Mesenchymal stem cell (in vitro differentiated cells and primary cell): ENCODE measurements around the gene SETD2.

Experiments used
- DNase-seq: peaks from one replicate; pipeline ENCODE4 v3.0.0-alpha.2; 2013
- H2AFZ ChIP-seq: one replicate; pipeline ENCODE4 v1.6.1; 2013; ENCODE audit warnings: low read depth, mild to moderate bottlenecking, control low read depth, inconsistent platforms, low read length, moderate library complexity
- H2AK5ac ChIP-seq: 2 replicates; pipeline ENCODE4 v1.6.1; 2013; ENCODE audit warnings: low read length, moderate library complexity, mild to moderate bottlenecking, inconsistent platforms; ENCODE audit not compliant: severe bottlenecking
- H2BK120ac ChIP-seq: one replicate; pipeline ENCODE4 v1.6.1; 2013; ENCODE audit warnings: low read depth, mild to moderate bottlenecking, inconsistent platforms, low read length, moderate library complexity
- H2BK12ac ChIP-seq, 2 experiments: one replicate each; pipeline ENCODE4 v1.6.1; 2013; ENCODE audit warnings: inconsistent platforms in 2 of 2, low read length in 2 of 2, mild to moderate bottlenecking in 2 of 2, moderate library complexity in 2 of 2, control low read depth in 1 of 2
- H2BK15ac ChIP-seq: one replicate; pipeline ENCODE4 v1.6.1; 2013; ENCODE audit warnings: mild to moderate bottlenecking, low read depth, inconsistent platforms; ENCODE audit not compliant: poor library complexity, severe bottlenecking
- H2BK5ac ChIP-seq: 2 replicates; pipeline ENCODE4 v1.6.1; 2013; ENCODE audit warnings: low read depth, mild to moderate bottlenecking, low read length, control low read depth, inconsistent platforms; ENCODE audit not compliant: poor library complexity, severe bottlenecking
- H3K14ac ChIP-seq, 2 experiments: one replicate each; pipeline ENCODE4 v1.6.1; 2013; ENCODE audit warnings: inconsistent platforms in 2 of 2, low read length in 2 of 2, control low read depth in 1 of 2, mild to moderate bottlenecking in 1 of 2, moderate library complexity in 1 of 2
- H3K18ac ChIP-seq, 2 experiments: one replicate each; pipeline ENCODE4 v1.6.1; 2013; ENCODE audit warnings: inconsistent platforms in 2 of 2, low read length in 2 of 2, control low read depth in 1 of 2, low read depth in 1 of 2, mild to moderate bottlenecking in 1 of 2
- H3K23ac ChIP-seq, 2 experiments: one replicate each; pipeline ENCODE4 v1.6.1; 2013; ENCODE audit warnings: inconsistent platforms in 2 of 2, low read length in 2 of 2, mild to moderate bottlenecking in 2 of 2, moderate library complexity in 2 of 2, control low read depth in 1 of 2
- H3K27ac ChIP-seq: 2 replicates; pipeline ENCODE4 v1.5.1; 2013; ENCODE audit warnings: mild to moderate bottlenecking, moderate library complexity, low read length, control low read depth, inconsistent platforms; ENCODE audit not compliant: poor library complexity, severe bottlenecking
- H3K27me3 ChIP-seq, 2 experiments: 2 replicates each; pipeline versions ENCODE4 v1.6.1 to v1.7.0; 2013; ENCODE audit warnings: low read length in 2 of 2, mild to moderate bottlenecking in 2 of 2, moderate library complexity in 2 of 2, control low read depth in 1 of 2, inconsistent platforms in 1 of 2; ENCODE audit not compliant: control insufficient read depth in 1 of 2, insufficient read depth in 1 of 2
- H3K36me3 ChIP-seq, 2 experiments: 2 replicates each; pipeline versions ENCODE4 v1.6.1 to v1.7.0; 2013; ENCODE audit warnings: low read length in 2 of 2, control low read depth in 1 of 2, inconsistent platforms in 1 of 2, low read depth in 1 of 2, mild to moderate bottlenecking in 1 of 2; ENCODE audit not compliant: insufficient read depth in 2 of 2, control insufficient read depth in 1 of 2
- H3K4ac ChIP-seq, 2 experiments: one replicate each; pipeline ENCODE4 v1.6.1; 2013; ENCODE audit warnings: inconsistent platforms in 2 of 2, low read length in 2 of 2, mild to moderate bottlenecking in 2 of 2, moderate library complexity in 2 of 2, control low read depth in 1 of 2, low read depth in 1 of 2
- H3K4me1 ChIP-seq: 2 replicates; pipeline ENCODE4 v1.6.1; 2013; ENCODE audit warnings: low read depth, low read length, control low read depth; ENCODE audit not compliant: control insufficient read depth, insufficient read depth
- H3K4me2 ChIP-seq: 2 replicates; pipeline ENCODE4 v1.6.1; 2013; ENCODE audit warnings: low read length, mild to moderate bottlenecking, inconsistent platforms; ENCODE audit not compliant: poor library complexity, severe bottlenecking
- H3K4me3 ChIP-seq, 2 experiments: 2 replicates each; pipeline versions ENCODE4 v1.5.1 to v1.7.0; 2013; ENCODE audit warnings: low read length in 2 of 2, mild to moderate bottlenecking in 2 of 2, control low read depth in 1 of 2, low read depth in 1 of 2; ENCODE audit not compliant: insufficient read depth in 1 of 2
- H3K79me1 ChIP-seq: replicated peaks from 2 replicates; pipeline ENCODE4 v1.6.1; 2013; ENCODE audit warnings: mild to moderate bottlenecking, control low read depth, low read length, inconsistent platforms; ENCODE audit not compliant: poor library complexity, severe bottlenecking
- H3K9ac ChIP-seq: 2 replicates; pipeline ENCODE4 v1.7.0; 2013; ENCODE audit warnings: mild to moderate bottlenecking, low read length, moderate library complexity
- H3K9me3 ChIP-seq: 2 replicates; pipeline ENCODE4 v1.7.0; 2013; ENCODE audit warnings: mild to moderate bottlenecking, low read length; ENCODE audit not compliant: control insufficient read depth
- H4K8ac ChIP-seq: one replicate; pipeline ENCODE4 v1.6.1; 2013; ENCODE audit warnings: inconsistent platforms, mild to moderate bottlenecking, low read length, moderate library complexity
- H4K91ac ChIP-seq: one replicate; pipeline ENCODE4 v1.6.1; 2013; ENCODE audit warnings: mild to moderate bottlenecking, low read length, inconsistent platforms
- WGBS: methylation state at CpG from one replicate; pipeline ENCODE4 v1.1.7; 2013; ENCODE audit warnings: mixed read lengths; 5-methylcytosine and 5-hydroxymethylcytosine counted together

SETD2 gene

GRCh38 chr3:47151836-47152235 lies 12.1 kb downstream of the SETD2 start:
- H2BK12ac ChIP-seq, result no peak overlapping the region
- no peak overlapping the region for H3K18ac ChIP-seq
- no peak overlapping the region for H3K9ac ChIP-seq
- H3K79me1 ChIP-seq, result no peaks in the 10 kb centered on the region
- H3K4me3 ChIP-seq, result no peak overlapping the region
- no peak overlapping the region for H2AK5ac ChIP-seq
- no peak overlapping the region for H3K4me2 ChIP-seq
- no peaks in the 10 kb centered on the region for H3K9me3 ChIP-seq
- no peak for DNase-seq
- H2BK15ac ChIP-seq, result no peak overlapping the region
- peaks cover 2% of the 10 kb centered on the region for H3K4me1 ChIP-seq
- H3K27me3 ChIP-seq, result no peaks in the 10 kb centered on the region
- H4K91ac ChIP-seq, result no peak overlapping the region
- H2AFZ ChIP-seq, result no peak overlapping the region
- H4K8ac ChIP-seq, result no peak overlapping the region
- no CpG with 5 or more reads among the region's 1 CpG for WGBS
- no peak overlapping the region for H3K14ac ChIP-seq
- H2BK5ac ChIP-seq, result no peak overlapping the region
- no peak overlapping the region for H3K23ac ChIP-seq
- H3K36me3 ChIP-seq, result no peaks in the 10 kb centered on the region
- H3K4ac ChIP-seq, result no peak overlapping the region
- H2BK120ac ChIP-seq, result no peak overlapping the region
- H3K27ac ChIP-seq, result no peak overlapping the region

DNA sequence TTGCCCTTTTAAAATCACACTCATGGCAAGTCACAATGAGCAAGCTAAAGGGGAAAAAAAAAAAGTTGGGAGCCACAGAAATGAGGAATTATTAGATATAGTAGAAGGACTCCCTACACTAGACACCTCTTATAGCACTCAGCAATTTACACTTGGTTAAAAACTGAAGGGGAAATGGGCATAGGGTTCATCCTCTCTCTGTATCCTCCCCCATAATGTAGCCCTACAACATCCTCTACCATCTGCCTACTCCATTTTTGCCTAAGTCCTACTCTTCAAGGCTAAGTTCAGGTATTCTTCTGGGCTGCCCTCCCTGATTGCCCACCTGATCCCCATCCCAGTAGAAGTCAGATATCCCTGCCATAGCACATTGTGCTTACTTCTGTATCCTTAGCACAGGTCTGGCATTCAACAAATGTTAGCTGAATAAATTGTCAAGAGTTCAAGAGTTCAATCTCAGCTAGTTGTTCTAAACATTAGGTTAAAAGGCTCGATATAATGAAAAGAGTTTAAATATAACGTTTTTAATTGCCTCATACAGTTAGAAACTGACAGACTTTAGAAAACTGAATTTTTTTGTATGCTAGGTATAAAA lies 14.5 kb downstream of the SETD2 start:
- Histone ChIP-seq H3K4ac (no peak overlapping the region), H3K27ac (no peak overlapping the region), H3K9ac (no peak overlapping the region), H3K4me2 (no peak overlapping the region), H3K23ac (no peak overlapping the region), H3K4me1 (peaks cover 3% of the 10 kb centered on the region), H2AK5ac (no peak overlapping the region), H3K9me3 (no peaks in the 10 kb centered on the region), H3K27me3 (no peaks in the 10 kb centered on the region), H3K14ac (no peak overlapping the region), H4K91ac (no peak overlapping the region), H3K79me1 (no peaks in the 10 kb centered on the region), H2BK12ac (no peak overlapping the region), H3K4me3 (no peak overlapping the region), H3K36me3 (no peaks in the 10 kb centered on the region), H2AFZ (no peak overlapping the region), H2BK5ac (no peak overlapping the region), H4K8ac (no peak overlapping the region), H2BK15ac (no peak overlapping the region), H2BK120ac (no peak overlapping the region), H3K18ac (no peak overlapping the region)
- WGBS, result no CpG with 5 or more reads among the region's 2 CpGs
- no peak for DNase-seq

- Histone ChIP-seq H3K79me1 (no peaks in the 10 kb centered on the region), H3K18ac (no peak overlapping the region), H2BK120ac (no peak overlapping the region), H3K4me2 (no peak overlapping the region), H2AK5ac (no peak overlapping the region), H3K27ac (no peak overlapping the region), H3K9ac (no peak overlapping the region), H3K9me3 (no peaks in the 10 kb centered on the region), H3K27me3 (no peaks in the 10 kb centered on the region), H3K23ac (no peak overlapping the region), H2BK12ac (no peak overlapping the region), H3K4me3 (no peak overlapping the region), H3K36me3 (no peaks in the 10 kb centered on the region), H3K4me1 (peaks cover 6% of the 10 kb centered on the region), H3K4ac (no peak overlapping the region), H3K14ac (no peak overlapping the region), H4K91ac (no peak overlapping the region), H4K8ac (no peak overlapping the region), H2BK15ac (no peak overlapping the region), H2AFZ (no peak overlapping the region), H2BK5ac (no peak overlapping the region)
- no peak for DNase-seq
- WGBS, result 100% methylated on average over 1 of the region's 1 CpG
Observed at GRCh38 chr3:47145272-47145671, 18.6 kb downstream of the SETD2 start.

- no peak overlapping the region for H2AFZ ChIP-seq
- H3K18ac ChIP-seq, result no peak overlapping the region
- H3K9me3 ChIP-seq, result no peaks in the 10 kb centered on the region
- no peak overlapping the region for H2BK15ac ChIP-seq
- H2BK5ac ChIP-seq, result no peak overlapping the region
- H3K4me1 ChIP-seq, result peaks cover 6% of the 10 kb centered on the region
- no peak for DNase-seq
- H3K4ac ChIP-seq, result no peak overlapping the region
- no peaks in the 10 kb centered on the region for H3K27me3 ChIP-seq
- no peak overlapping the region for H2AK5ac ChIP-seq
- no peak overlapping the region for H3K14ac ChIP-seq
- 94% methylated on average over 2 of the region's 5 CpGs for WGBS
- no peak overlapping the region for H3K4me3 ChIP-seq
- H3K4me2 ChIP-seq, result no peak overlapping the region
- no peak overlapping the region for H3K27ac ChIP-seq
- no peak overlapping the region for H4K91ac ChIP-seq
- no peak overlapping the region for H3K23ac ChIP-seq
- H3K9ac ChIP-seq, result no peak overlapping the region
- H2BK12ac ChIP-seq, result no peak overlapping the region
- H3K36me3 ChIP-seq, result no peaks in the 10 kb centered on the region
- no peak overlapping the region for H4K8ac ChIP-seq
- no peaks in the 10 kb centered on the region for H3K79me1 ChIP-seq
- H2BK120ac ChIP-seq, result no peak overlapping the region
Observed at GRCh38 chr3:47143068-47143467, 20.8 kb downstream of the SETD2 start.
